Left forelimb (tissue), 1 donor: ENCODE results near the gene TPST2.
"Not testable (repeated sequence)": the region's sequence is repeated elsewhere in the genome, so short reads cannot be mapped to it uniquely, and the experiment has no call there.

ENCODE experiments used
- DNase-seq: peaks from one replicate; pipeline ENCODE4 v3.0.0-alpha.2; 2018; ENCODE audit warnings: low spot score

Gene TPST2

DNA sequence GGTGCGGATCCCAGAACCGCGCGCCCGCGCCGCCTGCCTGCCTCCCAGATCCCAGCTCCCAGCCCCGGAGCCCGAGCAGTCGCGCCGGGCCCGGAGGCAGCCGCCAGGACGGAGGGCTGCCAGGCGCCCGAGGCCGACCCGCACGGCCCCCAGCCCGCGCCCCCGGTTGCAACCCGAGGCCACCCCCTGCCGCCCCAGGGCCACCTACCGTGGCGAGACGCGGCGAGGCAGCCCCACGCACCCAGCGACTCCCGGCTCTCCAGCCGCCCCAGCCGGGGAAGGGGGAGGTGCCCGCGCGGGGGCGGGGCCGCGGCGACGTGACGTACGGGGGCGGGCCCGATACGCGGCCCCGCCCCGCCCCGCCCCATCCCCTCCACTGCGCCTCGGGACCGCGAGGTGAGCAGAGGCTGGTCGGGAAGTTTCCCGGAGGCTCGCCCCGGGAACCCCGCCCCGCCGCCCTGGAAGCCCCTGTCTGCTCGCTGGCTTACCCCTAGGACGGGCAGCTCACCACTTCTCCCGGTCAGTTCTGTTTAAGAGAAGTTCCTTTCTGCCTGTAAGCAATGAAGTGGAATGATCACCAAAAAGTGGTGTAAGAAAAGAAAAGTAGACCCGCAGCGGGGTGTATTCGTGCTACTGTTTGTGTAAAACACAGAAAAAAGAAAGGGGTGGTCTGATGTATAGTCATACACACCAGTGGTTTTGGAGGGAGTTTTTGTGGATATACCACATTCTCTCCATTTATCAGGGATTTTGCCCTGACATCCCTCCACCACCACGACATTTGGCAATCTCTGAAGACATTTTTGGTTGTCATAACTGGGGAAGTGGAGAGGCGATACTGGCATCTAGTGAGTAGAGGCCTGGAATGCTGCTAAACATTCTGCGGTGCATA lies at the start of gene TPST2:
Gene TPST2 (minus strand): TSS at position 288 of the 892 bp plus-strand sequence. CDS start 48,502 bp downstream, outside the sequence.
- DNase-seq = peak; percentile 90

DNA sequence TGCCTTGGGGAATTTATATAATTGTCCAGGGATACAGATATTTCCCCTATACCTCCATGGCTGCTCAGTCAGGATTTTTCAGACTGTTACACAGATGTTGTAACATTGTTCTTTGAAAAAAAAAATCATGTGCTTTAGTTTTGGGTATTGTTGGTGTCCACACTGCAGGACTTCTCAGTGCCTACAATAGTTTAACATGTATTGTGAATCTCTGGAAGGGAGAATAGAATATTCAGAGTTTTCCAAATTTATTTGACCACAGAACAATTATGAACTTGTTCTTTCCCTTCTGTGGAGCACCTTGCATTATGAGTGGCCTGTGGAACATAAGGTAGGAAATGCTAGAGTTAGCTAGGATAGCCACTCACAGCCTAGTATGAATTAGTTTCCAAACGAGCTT lies 46.4 kb upstream of the TPST2 start:
- no peak for DNase-seq

DNA sequence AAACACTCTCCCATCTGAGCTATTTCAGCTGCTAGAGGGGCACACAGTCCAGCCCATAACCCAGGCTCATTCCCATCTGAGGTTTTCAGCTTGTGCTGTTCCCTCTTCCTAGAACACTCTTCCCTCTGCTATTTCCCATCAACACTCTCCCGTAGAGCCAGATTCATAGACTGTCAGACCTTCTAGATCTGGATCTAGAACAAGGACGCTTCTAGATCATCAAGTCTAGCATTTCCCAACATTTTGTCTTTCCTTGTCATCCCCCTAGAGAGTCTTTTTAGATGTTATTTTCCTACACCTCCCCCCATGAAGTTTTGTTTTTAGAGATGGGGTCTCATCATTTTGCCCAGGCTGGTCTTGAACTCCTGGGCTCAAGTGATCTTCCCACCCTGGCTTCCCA lies 45.2 kb upstream of the TPST2 start:
- no peak for DNase-seq

DNA sequence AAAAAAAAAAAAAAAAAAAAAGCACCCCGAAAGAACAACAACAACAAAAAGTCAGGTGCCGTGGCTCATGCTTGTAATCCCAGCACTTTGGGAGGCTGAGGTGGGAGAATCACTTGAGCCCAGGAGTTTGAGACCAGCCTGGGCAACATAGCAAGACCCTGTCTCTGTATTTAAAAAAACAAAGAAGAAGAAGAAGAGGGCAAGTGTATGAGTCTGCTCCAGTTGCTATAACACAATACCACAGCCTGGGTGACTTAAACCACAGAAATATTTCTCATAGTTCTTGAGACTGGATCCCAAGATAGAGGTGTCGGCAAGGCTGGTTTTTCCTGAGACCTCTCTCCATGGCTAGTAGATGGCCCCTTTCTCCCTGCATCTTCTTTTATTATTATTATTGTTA lies 44.3 kb upstream of the TPST2 start:
- no peak for DNase-seq

DNA sequence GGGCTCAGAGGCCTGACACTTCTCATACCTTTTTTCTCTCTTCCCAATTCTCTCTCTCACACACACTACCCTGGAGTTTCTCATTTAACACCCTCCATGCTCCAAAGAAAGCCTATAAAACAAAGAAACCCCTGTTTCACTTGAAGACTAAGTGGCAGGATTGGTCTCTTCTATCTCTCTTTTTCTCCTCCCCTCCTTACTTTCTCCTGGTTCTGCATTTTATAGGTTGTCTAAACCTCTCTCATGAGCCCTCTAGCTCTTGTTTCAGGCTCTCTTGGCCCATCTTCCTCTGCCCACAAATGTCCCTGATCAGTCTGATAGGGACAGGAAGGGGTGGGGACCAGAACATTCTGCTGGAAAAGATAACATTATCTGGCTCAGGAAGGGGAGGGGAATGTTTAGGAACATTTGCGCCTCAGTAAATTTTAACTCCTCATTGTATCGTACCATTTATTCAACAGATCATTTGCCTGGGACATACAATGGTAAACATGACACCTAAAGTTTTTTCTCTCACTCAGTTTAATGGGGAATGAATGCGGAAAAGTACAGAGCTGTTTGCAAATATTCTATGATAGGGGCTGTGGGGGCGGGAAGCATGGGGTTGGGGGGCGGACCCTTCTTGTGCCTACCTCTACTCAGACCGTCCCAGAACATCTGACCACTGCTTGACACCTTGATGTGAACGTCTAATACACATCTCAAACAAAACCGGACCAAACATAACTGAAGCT lies 42.7 kb upstream of the TPST2 start:
- no peak for DNase-seq

DNA sequence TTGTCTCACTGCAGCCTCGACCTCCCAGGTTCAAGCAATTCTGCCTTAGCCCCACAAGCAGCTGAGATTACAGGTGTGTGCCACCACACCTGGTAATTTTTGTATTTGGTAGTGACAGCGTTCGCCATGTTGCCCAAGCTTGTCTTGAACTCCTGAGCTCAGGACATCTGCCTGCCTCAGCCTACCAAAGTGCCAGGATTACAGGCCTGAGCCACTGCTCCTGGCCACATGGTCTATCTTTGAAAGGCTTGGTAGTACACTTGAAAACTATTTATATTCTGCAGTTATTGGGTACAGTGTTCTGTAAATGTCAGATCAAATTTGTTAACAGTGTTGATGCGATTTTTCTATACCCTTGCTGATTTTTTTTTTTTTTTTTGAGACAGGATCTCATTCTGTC lies 41.4 kb upstream of the TPST2 start:
- DNase-seq = no peak

DNA sequence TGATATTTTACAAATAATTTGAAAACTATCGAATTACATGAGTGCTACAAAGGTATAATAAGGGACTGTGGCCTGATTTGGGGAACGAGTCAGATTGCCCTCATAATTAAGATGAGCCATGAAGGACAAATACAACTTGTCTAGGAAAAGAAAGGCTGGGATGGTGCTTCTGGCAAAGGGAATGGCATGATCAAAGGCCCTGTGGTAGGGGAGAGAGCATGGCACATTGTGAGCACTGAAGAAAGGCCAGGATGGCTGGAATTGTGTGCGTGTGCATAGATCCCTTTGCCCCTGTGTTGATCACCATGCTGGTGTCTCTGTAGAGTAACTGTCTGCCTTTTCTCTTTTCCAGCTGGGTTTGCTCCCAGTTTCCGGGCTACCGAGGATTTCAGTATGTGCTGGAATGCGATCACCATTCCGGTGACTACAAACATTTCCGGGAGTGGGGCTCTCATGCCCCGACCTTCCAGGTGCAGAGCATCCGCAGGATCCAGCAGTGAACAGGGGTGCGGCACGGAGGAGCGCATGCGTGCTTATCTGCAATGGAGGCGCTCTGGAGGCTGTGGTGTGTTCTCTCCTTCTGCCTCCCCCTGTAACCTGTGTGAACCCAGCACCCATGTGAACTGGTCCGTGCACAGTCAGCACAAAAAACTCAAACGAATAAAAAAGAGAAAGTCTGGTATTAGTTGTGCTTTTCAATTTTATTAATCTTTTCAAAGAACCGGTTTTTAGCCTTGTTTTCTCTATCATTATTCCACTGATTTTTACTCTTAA lies 40.2 kb upstream of the TPST2 start:
- DNase-seq = no peak

DNA sequence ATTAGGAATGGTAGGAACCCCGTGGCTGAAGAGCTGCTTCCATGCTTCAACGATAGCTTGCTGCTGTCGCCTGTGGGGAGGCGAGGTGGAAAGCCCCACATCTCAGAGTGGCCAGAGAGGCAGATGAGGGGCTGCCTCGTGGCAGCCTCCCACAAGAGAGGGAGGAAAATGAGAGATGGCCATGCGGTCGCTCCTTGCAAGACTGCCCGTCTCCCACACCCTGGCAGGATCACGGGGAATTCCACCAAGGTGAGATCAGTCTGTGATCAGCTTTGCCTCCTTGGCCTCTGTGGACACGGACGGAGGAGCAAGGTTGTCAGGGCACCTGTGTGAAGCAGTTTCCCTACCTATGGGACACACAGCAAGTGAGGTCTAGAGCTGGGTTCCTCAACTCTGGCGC lies 34.9 kb upstream of the TPST2 start:
- no peak for DNase-seq

DNA sequence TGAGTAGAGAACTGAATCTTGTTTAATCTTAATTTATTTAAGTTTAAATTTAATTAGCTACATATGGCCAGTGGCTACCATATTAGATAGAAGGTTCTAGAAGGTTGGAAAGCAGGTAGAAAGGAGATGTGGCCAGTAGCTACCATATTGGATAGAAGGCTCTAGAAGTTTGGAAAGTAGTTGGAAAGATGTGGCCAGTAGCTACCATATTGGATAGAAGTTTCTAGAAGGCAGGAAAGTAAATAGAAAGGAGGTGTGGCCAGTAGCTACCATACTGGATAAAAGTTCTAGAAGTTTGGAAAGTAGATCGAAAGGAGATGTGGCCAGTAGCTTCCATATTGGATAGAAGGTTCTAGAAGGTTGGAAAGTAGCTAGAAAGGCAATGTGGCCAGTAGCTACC lies 34.1 kb upstream of the TPST2 start:
- DNase-seq = no peak

DNA sequence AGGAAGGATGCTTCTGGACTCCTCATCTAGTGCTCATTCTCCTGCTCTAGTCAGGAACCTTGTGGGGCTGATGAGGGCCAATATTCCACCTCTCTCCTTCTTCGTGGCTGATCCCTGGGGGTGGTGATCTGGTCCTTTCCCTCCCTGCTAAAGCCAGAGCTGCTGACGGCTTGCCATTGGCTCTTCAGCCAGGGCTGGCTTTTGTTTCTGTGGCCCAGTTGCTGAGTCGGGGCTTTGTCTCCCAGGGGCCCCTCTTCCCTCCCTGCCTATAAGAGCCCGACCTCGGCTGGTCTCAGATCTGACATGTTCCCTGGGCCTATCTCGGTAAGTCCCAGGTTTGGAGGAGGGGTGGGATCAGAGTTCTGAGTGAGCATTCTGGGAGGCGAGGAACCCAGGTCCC lies 31.7 kb upstream of the TPST2 start, which contains the start of gene CRYBA4:
Gene CRYBA4 (plus strand): TSS at position 301 of the 400 bp plus-strand sequence. CDS start 634 bp downstream, outside the sequence.
- DNase-seq = no peak

DNA sequence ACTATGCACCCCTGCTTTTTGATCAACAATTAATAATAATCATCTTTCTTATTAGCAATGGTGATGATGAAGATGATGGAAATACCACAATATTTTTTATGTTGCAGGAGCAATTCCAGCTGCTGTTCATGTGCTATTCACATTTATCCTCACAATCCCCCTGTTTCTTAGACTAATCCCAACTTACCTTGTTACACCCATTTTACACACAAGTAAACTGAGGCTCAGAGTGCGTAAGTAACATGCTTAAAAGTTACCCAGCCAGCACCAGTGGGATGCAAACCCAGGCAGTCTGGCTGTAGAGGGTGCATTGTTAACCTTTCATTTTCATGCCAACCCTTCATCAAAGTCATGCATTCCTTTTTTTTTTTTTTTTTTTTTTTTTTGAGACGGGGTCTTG lies 30.3 kb upstream of the TPST2 start:
- DNase-seq = no peak

DNA sequence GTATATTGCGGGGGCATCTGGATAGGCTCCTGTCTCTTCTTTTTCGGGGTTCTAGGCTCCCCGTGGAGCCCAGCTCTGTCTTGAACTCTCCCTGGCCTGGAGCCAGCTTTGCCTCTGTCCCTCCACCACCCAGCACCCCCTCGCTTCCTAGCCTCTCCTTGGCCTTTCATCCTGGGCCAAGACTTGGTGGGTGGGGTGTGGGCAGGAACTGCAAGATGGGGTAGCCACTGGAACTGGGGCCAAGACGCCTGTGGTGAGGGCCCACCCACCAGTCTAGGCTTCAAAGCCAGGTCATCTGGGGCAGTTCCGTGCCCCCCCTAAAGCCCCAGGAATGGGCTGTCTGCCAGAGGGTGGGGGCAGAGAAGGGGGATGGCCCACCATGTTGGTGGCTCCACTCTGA lies 29.6 kb upstream of the TPST2 start:
- no peak for DNase-seq

DNA sequence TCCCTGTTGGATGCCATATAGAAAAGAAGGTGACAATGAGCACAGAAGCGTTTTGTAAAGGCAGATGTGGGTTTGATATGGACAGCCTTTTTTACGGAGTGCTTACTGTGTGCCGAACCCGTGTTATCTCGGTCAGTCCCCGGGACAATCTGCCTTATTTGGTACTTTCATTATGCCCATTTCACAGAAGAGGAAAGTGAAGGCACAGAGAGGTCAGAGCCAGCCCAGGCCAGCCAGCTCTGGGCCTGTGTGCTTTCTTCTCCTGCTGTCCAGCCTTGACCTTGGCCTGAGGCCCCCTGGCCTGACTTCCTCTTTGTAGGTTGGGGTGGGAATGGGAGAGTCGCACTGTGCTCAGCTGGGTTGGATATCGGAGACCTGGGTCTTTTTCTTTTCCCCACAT lies 28.5 kb upstream of the TPST2 start:
- DNase-seq = no peak

DNA sequence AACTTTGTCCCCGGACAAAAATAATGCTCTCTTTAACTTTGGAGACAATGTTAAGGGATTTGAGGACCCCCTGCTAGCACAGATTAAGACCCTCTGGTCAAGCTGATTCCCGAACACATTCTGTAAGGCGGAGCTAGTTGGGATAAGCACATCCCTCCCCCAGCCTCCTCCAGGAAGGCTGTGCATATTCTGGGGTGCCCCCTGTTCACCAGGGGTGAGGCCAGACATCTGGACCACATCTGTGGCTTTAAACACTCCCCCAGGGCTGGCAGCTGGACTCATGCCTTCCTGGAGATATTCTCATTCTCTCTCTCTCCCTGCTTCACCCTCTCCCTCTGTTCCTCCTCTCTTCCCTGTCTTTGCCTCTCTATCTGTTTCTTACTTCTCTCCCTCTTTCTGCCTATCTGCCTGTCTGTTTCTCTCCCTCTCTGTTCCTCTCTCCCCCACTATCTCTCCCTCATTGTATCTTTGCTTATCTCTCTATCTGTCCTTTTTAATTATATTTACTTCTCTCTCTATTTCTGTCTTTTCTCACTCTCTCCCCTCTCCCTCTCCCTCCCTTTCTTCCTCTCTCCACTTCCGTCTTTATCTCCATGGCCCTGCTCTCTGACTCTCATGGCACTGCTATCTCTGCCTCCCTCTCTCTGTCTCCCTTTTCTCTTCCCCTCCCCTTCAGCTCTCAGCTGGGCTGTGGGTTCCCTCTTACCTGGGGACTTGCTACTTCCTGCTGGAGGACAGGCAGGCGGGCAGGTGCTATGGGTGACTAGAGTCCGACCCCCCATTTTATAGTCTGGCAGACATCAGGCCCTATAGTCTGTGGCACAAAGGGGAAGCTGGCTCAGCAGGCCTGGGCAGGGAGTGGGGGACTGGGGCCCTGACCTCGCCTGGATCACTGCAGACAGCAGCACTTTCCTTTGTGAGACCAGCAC lies 27.6 kb upstream of the TPST2 start, which contains the start of gene CRYBB1:
Gene CRYBB1 (minus strand): TSS at position 757 of the 929 bp plus-strand sequence. CDS start 1,708 bp downstream, outside the sequence.
- no peak for DNase-seq

DNA sequence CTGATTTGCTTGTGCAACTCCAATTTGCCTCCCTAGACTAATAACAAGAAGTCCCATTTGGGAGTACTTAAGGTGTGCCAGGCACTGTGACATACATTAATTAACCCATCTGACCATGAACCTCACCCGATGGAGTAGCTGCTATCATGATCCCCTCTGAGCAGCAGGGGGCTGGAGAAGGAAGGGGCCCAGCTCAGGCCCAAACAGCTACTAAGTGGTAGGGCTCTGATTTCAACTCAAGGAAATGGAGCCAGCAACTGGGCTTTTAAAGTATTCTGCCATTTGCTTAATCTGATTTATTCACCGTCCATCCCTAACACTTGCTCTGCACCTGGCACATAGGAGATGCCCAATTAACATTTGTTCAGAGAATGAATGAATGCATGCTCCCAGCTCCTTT lies 26.7 kb upstream of the TPST2 start:
- no peak for DNase-seq

DNA sequence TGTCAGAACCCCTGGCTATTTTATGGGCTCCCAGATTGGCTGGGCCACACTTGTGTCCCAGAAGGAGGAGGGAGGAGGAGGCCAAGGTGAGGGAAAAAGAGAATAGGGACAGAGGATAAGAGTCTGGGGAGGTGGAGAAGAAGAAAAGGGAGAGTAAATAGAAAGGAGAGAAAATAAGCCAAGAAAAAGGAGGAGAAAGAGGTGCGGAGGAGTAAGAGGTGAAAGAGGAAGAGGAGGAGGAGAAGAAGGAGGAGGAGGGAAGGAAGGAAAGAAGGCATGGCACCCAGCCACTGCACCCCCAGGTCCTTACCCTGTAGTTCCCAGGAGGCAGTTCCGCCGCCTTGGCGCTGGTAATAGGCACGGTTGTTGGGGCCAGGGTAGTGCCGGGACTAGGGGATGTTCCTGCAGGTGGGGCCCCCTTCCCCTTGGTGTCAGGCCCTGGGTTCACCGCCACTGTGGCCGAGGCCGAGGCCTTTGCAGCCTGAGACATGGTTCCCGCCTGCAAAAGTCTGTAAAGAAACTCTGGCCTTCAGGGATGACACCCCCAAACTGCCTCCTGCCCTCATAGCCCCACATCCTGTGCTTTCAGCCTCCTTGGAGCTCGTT lies 26.0 kb upstream of the TPST2 start:
- no peak for DNase-seq

DNA sequence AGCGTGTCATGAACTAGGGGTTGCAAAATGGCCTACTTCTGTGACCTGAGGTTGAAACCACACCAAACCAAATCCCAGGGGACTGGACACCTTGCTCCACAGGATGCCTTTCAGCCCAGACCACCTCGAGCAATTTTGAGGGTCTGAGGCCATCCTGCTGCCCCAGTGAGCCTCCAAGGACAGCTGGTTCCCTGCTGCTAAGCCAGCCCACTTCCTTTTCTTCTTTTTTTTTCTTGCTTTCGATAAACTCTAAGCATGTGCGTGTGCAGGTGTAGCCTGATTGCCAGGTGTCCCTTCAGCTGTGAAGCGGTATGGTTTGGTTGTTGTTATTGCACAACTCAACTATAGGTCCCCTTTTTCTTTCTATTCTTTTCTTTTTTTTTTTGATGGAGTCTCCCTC lies 25.2 kb upstream of the TPST2 start:
- DNase-seq = no peak

DNA sequence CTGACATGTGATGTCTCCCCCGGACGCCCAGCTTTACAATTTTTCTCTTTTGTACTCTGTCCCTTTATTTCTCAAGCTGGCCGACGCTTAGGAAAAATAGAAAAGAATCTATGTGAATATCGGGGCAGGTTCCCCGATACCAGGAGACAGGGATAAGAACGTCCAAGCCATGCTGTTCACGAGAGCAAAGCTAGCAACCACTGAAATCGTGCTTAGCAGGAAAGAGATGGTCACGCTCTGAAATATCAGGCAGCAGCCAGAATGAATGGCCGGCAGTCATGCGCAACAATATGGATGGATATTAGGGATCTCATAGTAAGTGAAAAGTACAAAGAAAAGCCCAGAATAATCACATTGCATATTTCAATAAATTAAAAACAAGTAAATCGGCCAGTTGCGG lies 24.4 kb upstream of the TPST2 start:
- no peak for DNase-seq

DNA sequence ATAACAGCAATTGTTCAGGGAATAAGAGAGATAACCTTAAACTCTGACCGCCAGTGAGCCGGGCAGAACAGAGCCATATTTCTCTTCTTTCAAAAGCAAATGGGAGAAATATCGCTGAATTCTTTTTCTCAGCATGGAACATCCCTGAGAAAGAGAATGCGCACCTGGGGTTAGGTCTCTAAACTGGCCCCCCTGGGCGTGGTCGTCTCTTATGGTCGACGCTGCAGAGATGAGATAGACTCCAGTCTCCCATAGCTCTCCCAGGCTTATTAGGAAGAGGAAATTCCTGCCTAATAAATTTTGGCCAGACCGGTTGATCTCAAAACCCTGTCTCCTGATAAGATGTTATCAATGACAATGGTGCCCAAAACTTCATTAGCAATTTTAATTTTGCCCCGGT lies 23.8 kb upstream of the TPST2 start:
- DNase-seq = not testable (repeated sequence)

DNA sequence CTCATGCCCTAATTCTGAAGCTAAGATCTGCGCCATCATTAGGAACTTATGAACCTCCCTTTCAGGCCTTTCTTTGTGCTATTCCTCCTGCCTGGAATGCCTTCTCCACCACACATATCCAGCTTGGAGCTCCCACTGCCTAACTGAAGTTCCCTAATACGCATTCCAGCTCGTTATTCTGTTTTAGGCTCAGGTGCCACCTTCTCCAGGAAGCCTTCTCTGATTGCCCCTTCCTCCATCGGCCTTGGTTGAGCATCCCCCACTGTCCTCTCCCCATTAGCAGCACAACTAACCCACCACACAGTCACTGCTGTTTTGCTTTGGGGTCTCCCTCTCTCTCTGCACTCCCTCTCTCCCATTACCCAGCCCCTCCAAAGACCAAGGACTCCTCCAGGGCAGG lies 22.7 kb upstream of the TPST2 start:
- DNase-seq = no peak

DNA sequence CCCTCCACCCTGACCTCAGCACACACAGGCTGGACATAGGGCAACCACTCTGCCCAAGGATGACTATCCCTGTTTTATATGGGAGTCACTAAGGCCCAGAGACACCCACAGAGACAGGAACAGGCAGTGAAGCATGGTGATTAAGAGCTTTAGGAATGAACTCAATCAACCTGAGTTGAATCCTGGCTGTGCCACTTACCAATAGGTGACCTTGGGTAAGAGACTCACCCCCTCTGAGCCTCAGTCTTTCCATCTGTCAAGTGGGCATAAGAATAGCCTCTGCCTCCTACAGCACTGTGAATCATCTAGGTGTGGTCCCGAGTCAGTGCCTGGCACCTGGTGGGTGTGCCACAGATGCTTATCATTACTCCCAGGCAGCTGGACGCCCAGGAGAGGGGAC lies 21.1 kb upstream of the TPST2 start:
- DNase-seq = no peak
